Fibroblast of villous mesenchyme (primary cell): ENCODE measurements around the gene STUM. TPM values are rescaled to one million over a fixed set of nuclear protein-coding genes. Genes with fewer than 3 reads are reported as not detected.

Experiments used
- DNase-seq: peaks from one replicate; pipeline ENCODE4 v3.0.0-alpha.2; 2010; ENCODE audit warnings: low read depth
- H3K4me3 ChIP-seq: 2 replicates; pipeline ENCODE4 v1.5.1; 2011; ENCODE audit warnings: low read depth, mild to moderate bottlenecking, low read length
- total RNA-seq: library from RNA; depleted of rRNA; stranded (reverse); fragments of >200 nt; gene quantifications from 2 replicates; pipeline ENCODE4 v1.2.3, GENCODE V29; 2012
- TF ChIP-seq, protein P1 (sequence below): IDR thresholded peaks from 2 replicates; pipeline ENCODE4 v1.5.1; 2012; ENCODE audit warnings: low read depth, mild to moderate bottlenecking, low read length; ENCODE audit not compliant: insufficient read depth

The STUM gene
- total RNA-seq, 1 donor, result under 0.01 TPM

DNA sequence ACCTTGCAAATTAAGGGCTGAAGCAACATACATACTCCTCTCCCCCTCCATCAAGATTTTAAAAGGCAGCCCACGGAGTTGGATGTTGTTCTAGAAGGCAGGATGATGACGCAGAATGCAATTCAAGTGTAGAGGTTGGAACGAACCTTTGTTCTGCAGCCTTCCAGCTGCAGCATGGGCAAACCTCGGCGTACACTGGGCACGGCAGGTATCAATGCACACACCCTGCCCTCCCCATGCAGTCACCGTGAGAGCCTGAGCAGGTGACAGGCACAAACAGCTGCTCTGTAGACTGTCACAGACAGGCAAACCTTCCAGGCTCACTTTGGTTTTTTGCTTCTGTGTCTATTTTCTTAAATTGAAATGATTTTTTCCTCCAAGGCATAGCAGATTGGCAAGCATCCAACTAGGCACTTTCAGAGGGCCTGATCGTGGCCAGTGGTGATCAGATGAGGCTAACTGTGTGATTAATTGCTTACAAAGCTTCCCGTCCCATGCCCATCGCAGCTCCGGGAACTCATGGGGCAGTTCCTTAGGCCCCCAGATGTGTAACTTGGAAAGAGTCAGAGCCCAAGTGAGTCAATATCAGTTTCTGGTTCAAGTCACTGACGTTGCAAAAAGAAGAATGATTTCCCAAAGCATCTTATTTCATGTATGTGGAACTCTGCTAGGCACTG lies 108.2 kb downstream of the STUM start:
- DNase-seq, result peak; percentile 39
- TF ChIP-seq, protein P1, sequence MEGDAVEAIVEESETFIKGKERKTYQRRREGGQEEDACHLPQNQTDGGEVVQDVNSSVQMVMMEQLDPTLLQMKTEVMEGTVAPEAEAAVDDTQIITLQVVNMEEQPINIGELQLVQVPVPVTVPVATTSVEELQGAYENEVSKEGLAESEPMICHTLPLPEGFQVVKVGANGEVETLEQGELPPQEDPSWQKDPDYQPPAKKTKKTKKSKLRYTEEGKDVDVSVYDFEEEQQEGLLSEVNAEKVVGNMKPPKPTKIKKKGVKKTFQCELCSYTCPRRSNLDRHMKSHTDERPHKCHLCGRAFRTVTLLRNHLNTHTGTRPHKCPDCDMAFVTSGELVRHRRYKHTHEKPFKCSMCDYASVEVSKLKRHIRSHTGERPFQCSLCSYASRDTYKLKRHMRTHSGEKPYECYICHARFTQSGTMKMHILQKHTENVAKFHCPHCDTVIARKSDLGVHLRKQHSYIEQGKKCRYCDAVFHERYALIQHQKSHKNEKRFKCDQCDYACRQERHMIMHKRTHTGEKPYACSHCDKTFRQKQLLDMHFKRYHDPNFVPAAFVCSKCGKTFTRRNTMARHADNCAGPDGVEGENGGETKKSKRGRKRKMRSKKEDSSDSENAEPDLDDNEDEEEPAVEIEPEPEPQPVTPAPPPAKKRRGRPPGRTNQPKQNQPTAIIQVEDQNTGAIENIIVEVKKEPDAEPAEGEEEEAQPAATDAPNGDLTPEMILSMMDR, result no peak
- H3K4me3 ChIP-seq, result no peak overlapping the region

GRCh38 chr1:226657895-226658545 lies 109.5 kb downstream of the STUM start:
- TF ChIP-seq, protein P1, result no peak
- H3K4me3 ChIP-seq, result no peak overlapping the region
- DNase-seq, result no peak

GRCh38 chr1:226658546-226659125 lies 110.1 kb downstream of the STUM start:
- TF ChIP-seq, protein P1, result no peak
- H3K4me3 ChIP-seq, result no peak overlapping the region
- DNase-seq, result no peak

Other genes with a start within 250 kb of the STUM start
- 4.2 and 5.6 TPM in 2 replicates for gene LIN9, start 239.6 kb upstream of the STUM start, total RNA-seq
- 51.2 and 89.4 TPM in 2 replicates for gene PARP1, start 140.7 kb upstream of the STUM start, total RNA-seq
- gene ITPKB, start 190.5 kb downstream of the STUM start, total RNA-seq, result 2.6 and 4.7 TPM in 2 replicates